GM23338 (cell line): Measurements from ENCODE around the gene CCDC92B. TPM values are rescaled to one million over a fixed set of nuclear protein-coding genes. Genes with fewer than 3 reads are reported as not detected.

Source experiments
- ATAC-seq: fragments of 200-7000 bp; cut with Tn5 transposase; 3 replicates; pipeline ENCODE4 v1.9.1; 2020
- DNase-seq: peaks from one replicate; pipeline ENCODE4 v3.0.0-alpha.2; 2015; ENCODE audit warnings: low spot score
- H2AFZ ChIP-seq: fragments of 200-600 bp; sonication (generic); 2 replicates; pipeline ENCODE4 v1.8.0; 2016; ENCODE audit warnings: antibody characterized with exemption, mild to moderate bottlenecking, moderate library complexity
- H3F3A ChIP-seq: fragments of 200-600 bp; sonication (generic); replicated peaks from 2 replicates; pipeline ENCODE4 v1.8.0; 2017; ENCODE audit warnings: antibody characterized with exemption, mixed run types, low read depth
- H3K27ac ChIP-seq: fragments of 200-600 bp; sonication (generic); 2 replicates; pipeline ENCODE4 v1.6.1; 2016; ENCODE audit warnings: low read depth
- H3K27me3 ChIP-seq: fragments of 200-600 bp; sonication (generic); 2 replicates; pipeline ENCODE4 v1.8.0; 2016; ENCODE audit warnings: mild to moderate bottlenecking, mixed run types, moderate library complexity; ENCODE audit not compliant: insufficient read depth
- H3K36me3 ChIP-seq: fragments of 200-600 bp; sonication (generic); 2 replicates; pipeline ENCODE4 v1.8.0; 2016; ENCODE audit warnings: mild to moderate bottlenecking; ENCODE audit not compliant: insufficient read depth
- H3K4me1 ChIP-seq: fragments of 200-600 bp; sonication (generic); 2 replicates; pipeline ENCODE4 v1.8.0; 2016; ENCODE audit warnings: mild to moderate bottlenecking, moderate library complexity; ENCODE audit not compliant: insufficient read depth
- H3K4me2 ChIP-seq: fragments of 200-600 bp; sonication (generic); 2 replicates; pipeline ENCODE4 v1.7.1; 2017; ENCODE audit warnings: mixed run types
- H3K4me3 ChIP-seq: fragments of 200-600 bp; sonication (generic); 2 replicates; pipeline ENCODE4 v1.6.1; 2016; ENCODE audit warnings: mixed run types
- H3K79me2 ChIP-seq: fragments of 200-600 bp; sonication (generic); replicated peaks from 2 replicates; pipeline ENCODE4 v1.8.0; 2017; ENCODE audit warnings: mild to moderate bottlenecking; ENCODE audit not compliant: insufficient read depth
- H3K9me2 ChIP-seq: fragments of 200-600 bp; sonication (generic); 2 replicates; pipeline ENCODE4 v1.8.0; 2017; ENCODE audit not compliant: insufficient read depth
- H4K20me1 ChIP-seq: fragments of 200-600 bp; sonication (generic); replicated peaks from 2 replicates; pipeline ENCODE4 v1.8.0; 2017; ENCODE audit warnings: mild to moderate bottlenecking; ENCODE audit not compliant: insufficient read depth
- H3K27ac Mint-ChIP-seq: 2 replicates; pipeline ENCODE4 v1.8.0; 2020; ENCODE audit warnings: inconsistent platforms, mild to moderate bottlenecking, moderate library complexity, mixed read lengths
- H3K27me3 Mint-ChIP-seq: 3 replicates; pipeline ENCODE4 v1.8.0; 2022; ENCODE audit warnings: low read depth, mild to moderate bottlenecking, moderate library complexity, mixed read lengths, inconsistent platforms; ENCODE audit not compliant: insufficient read depth, poor library complexity
- H3K36me3 Mint-ChIP-seq: 3 replicates; pipeline ENCODE4 v1.8.0; 2021; ENCODE audit warnings: low read depth, mild to moderate bottlenecking, inconsistent platforms, moderate library complexity, mixed read lengths
- H3K4me1 Mint-ChIP-seq: 3 replicates; pipeline ENCODE4 v1.8.0; 2020; ENCODE audit warnings: mild to moderate bottlenecking, inconsistent platforms, mixed read lengths
- H3K4me3 Mint-ChIP-seq: 3 replicates; pipeline ENCODE4 v1.8.0; 2021; ENCODE audit warnings: moderate library complexity, mild to moderate bottlenecking, inconsistent platforms, mixed read lengths
- H3K9me3 Mint-ChIP-seq: 3 replicates; pipeline ENCODE4 v1.8.0; 2020; ENCODE audit warnings: moderate library complexity, mild to moderate bottlenecking, inconsistent platforms, mixed read lengths
- POLR2AphosphoS5 ChIP-seq: IDR thresholded peaks from 2 replicates; pipeline ENCODE4 v1.6.1; 2016; ENCODE audit warnings: antibody characterized with exemption, low read depth
- STAT1 ChIP-seq: IDR thresholded peaks from one replicate; pipeline ENCODE4 v1.6.1; 2016; ENCODE audit warnings: antibody characterized with exemption; ENCODE audit not compliant: unreplicated experiment
- ZNF114 ChIP-seq: fragments of 250-450 bp; sonication (Bioruptor Pico); IDR thresholded peaks from 2 replicates; pipeline ENCODE4 v1.5.0; 2020; ENCODE audit warnings: mild to moderate bottlenecking, moderate library complexity
- polyA plus RNA-seq: library from polyadenylated mRNA; unstranded; fragments of >200 nt; fragmentation: Nextera tagmentation; extraction: Ambion mirVana; gene quantifications from 2 replicates; pipeline ENCODE4 v1.2.1, GENCODE V29; 2016
- total RNA-seq: library from RNA; depleted of rRNA; stranded (reverse); fragments of >200 nt; shearing (Covaris generic); gene quantifications from 2 replicates; pipeline ENCODE4 v1.2.3, GENCODE V29; 2014
- TF ChIP-seq, protein P1 (sequence below): IDR thresholded peaks from one replicate; pipeline ENCODE4 v1.6.1; 2018; ENCODE audit warnings: antibody characterized with exemption; ENCODE audit not compliant: unreplicated experiment
- TF ChIP-seq, protein P2 (sequence below): fragments of 250-450 bp; sonication (Bioruptor Pico); IDR thresholded peaks from 2 replicates; pipeline ENCODE4 v1.5.0; 2020; ENCODE audit warnings: mild to moderate bottlenecking, moderate library complexity
- TF ChIP-seq, protein P3 (sequence below): IDR thresholded peaks from 2 replicates; pipeline ENCODE4 v1.6.1; 2016; ENCODE audit warnings: antibody characterized with exemption

Gene CCDC92B
- total and polyA plus RNA-seq, 2 experiments from 2014 or later = 5.7 to 9.1 TPM

DNA sequence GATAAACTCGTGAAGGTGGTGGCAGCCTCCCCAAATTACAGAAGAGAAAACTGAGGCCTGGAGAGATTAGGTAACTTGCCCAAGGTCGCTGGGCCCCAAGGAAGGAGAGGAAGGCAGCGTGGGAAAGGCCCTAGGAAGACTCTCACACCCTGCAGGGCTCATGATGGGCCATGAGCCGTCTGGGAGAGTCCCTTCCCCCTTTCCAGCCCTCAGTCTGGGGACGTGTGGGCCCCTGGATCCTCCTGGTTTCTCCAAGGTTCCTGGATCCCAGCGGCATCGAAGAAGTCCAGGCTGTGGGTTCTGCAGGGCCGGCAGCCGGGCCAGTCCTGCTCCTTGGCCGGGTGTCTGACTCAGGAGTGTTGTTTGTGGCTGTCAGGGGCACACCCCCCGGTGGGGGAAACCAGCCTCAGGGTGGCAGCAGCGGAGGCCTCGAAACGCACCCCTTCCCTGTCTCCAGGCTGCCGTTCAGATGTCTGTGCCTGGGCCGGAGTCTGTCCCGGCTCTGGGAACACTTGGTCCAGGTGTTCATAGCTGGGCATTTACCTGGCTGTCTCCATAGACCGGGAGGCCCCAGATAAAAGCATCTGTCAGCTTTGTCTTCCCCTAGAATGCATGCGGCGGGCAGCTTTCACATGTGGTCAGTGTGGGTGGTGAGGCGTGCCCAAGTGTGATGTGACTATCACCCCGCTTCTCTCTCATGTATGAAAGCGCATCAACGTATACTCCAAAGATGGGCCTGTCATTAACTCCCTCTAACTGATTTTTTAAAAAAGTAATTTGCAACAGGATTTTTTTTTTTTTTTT lies 43.1 kb upstream of the CCDC92B start:
- Mint-ChIP-seq H3K9me3 (no peaks in the 10 kb centered on the region), H3K27me3 (peaks cover 4% of the 10 kb centered on the region), H3K27ac (no peak overlapping the region), H3K4me3 (no peak overlapping the region), H3K4me1 (peaks cover 10% of the 10 kb centered on the region), H3K36me3 (no peaks in the 10 kb centered on the region)
- Histone ChIP-seq H3K27me3 (no peaks in the 10 kb centered on the region), H3K4me3 (no peak overlapping the region), H3K36me3 (no peaks in the 10 kb centered on the region), H4K20me1 (no peaks in the 10 kb centered on the region), H3F3A (no peaks in the 10 kb centered on the region), H3K79me2 (no peaks in the 10 kb centered on the region), H3K4me1 (no peaks in the 10 kb centered on the region), H3K9me2 (no peaks in the 10 kb centered on the region), H3K27ac (no peak overlapping the region), H2AFZ (no peak overlapping the region), H3K4me2 (no peak overlapping the region)
- DNase-seq (no peak), ATAC-seq (peak; percentile 30)
- TF ChIP-seq ZNF114 (no peak), STAT1 (no peak), POLR2AphosphoS5 (no peak)
- TF ChIP-seq, protein P1, sequence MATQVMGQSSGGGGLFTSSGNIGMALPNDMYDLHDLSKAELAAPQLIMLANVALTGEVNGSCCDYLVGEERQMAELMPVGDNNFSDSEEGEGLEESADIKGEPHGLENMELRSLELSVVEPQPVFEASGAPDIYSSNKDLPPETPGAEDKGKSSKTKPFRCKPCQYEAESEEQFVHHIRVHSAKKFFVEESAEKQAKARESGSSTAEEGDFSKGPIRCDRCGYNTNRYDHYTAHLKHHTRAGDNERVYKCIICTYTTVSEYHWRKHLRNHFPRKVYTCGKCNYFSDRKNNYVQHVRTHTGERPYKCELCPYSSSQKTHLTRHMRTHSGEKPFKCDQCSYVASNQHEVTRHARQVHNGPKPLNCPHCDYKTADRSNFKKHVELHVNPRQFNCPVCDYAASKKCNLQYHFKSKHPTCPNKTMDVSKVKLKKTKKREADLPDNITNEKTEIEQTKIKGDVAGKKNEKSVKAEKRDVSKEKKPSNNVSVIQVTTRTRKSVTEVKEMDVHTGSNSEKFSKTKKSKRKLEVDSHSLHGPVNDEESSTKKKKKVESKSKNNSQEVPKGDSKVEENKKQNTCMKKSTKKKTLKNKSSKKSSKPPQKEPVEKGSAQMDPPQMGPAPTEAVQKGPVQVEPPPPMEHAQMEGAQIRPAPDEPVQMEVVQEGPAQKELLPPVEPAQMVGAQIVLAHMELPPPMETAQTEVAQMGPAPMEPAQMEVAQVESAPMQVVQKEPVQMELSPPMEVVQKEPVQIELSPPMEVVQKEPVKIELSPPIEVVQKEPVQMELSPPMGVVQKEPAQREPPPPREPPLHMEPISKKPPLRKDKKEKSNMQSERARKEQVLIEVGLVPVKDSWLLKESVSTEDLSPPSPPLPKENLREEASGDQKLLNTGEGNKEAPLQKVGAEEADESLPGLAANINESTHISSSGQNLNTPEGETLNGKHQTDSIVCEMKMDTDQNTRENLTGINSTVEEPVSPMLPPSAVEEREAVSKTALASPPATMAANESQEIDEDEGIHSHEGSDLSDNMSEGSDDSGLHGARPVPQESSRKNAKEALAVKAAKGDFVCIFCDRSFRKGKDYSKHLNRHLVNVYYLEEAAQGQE = no peak
- TF ChIP-seq, protein P2, sequence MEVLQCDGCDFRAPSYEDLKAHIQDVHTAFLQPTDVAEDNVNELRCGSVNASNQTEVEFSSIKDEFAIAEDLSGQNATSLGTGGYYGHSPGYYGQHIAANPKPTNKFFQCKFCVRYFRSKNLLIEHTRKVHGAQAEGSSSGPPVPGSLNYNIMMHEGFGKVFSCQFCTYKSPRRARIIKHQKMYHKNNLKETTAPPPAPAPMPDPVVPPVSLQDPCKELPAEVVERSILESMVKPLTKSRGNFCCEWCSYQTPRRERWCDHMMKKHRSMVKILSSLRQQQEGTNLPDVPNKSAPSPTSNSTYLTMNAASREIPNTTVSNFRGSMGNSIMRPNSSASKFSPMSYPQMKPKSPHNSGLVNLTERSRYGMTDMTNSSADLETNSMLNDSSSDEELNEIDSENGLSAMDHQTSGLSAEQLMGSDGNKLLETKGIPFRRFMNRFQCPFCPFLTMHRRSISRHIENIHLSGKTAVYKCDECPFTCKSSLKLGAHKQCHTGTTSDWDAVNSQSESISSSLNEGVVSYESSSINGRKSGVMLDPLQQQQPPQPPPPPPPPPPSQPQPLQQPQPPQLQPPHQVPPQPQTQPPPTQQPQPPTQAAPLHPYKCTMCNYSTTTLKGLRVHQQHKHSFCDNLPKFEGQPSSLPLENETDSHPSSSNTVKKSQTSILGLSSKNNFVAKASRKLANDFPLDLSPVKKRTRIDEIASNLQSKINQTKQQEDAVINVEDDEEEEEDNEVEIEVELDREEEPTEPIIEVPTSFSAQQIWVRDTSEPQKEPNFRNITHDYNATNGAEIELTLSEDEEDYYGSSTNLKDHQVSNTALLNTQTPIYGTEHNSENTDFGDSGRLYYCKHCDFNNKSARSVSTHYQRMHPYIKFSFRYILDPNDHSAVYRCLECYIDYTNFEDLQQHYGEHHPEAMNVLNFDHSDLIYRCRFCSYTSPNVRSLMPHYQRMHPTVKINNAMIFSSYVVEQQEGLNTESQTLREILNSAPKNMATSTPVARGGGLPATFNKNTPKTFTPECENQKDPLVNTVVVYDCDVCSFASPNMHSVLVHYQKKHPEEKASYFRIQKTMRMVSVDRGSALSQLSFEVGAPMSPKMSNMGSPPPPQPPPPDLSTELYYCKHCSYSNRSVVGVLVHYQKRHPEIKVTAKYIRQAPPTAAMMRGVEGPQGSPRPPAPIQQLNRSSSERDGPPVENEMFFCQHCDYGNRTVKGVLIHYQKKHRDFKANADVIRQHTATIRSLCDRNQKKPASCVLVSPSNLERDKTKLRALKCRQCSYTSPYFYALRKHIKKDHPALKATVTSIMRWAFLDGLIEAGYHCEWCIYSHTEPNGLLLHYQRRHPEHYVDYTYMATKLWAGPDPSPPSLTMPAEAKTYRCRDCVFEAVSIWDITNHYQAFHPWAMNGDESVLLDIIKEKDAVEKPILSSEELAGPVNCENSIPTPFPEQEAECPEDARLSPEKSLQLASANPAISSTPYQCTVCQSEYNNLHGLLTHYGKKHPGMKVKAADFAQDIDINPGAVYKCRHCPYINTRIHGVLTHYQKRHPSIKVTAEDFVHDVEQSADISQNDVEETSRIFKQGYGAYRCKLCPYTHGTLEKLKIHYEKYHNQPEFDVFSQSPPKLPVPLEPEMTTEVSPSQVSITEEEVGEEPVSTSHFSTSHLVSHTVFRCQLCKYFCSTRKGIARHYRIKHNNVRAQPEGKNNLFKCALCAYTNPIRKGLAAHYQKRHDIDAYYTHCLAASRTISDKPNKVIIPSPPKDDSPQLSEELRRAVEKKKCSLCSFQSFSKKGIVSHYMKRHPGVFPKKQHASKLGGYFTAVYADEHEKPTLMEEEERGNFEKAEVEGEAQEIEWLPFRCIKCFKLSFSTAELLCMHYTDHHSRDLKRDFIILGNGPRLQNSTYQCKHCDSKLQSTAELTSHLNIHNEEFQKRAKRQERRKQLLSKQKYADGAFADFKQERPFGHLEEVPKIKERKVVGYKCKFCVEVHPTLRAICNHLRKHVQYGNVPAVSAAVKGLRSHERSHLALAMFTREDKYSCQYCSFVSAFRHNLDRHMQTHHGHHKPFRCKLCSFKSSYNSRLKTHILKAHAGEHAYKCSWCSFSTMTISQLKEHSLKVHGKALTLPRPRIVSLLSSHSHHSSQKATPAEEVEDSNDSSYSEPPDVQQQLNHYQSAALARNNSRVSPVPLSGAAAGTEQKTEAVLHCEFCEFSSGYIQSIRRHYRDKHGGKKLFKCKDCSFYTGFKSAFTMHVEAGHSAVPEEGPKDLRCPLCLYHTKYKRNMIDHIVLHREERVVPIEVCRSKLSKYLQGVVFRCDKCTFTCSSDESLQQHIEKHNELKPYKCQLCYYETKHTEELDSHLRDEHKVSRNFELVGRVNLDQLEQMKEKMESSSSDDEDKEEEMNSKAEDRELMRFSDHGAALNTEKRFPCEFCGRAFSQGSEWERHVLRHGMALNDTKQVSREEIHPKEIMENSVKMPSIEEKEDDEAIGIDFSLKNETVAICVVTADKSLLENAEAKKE (CRISPR knock-in tag) = no peak
- TF ChIP-seq, protein P3, sequence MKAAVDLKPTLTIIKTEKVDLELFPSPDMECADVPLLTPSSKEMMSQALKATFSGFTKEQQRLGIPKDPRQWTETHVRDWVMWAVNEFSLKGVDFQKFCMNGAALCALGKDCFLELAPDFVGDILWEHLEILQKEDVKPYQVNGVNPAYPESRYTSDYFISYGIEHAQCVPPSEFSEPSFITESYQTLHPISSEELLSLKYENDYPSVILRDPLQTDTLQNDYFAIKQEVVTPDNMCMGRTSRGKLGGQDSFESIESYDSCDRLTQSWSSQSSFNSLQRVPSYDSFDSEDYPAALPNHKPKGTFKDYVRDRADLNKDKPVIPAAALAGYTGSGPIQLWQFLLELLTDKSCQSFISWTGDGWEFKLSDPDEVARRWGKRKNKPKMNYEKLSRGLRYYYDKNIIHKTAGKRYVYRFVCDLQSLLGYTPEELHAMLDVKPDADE = no peak
